GM23248 (cell line): Measurements from ENCODE around the gene WFS1. TPM values are rescaled to one million over a fixed set of nuclear protein-coding genes. Genes with fewer than 3 reads are reported as not detected.

ENCODE experiments used
- DNase-seq: peaks from one replicate; pipeline ENCODE4 v3.0.0-alpha.2; 2015
- H2AFZ ChIP-seq: fragments of 200-600 bp; sonication (generic); 2 replicates; pipeline ENCODE4 v1.6.1; 2016; ENCODE audit warnings: antibody characterized with exemption
- H3F3A ChIP-seq: fragments of 200-600 bp; sonication (generic); 2 replicates; pipeline ENCODE4 v1.6.1; 2016; ENCODE audit warnings: mild to moderate bottlenecking, antibody characterized with exemption, mixed run types; ENCODE audit not compliant: insufficient read depth
- H3K27ac ChIP-seq: fragments of 200-600 bp; sonication (generic); 2 replicates; pipeline ENCODE4 v1.5.1; 2016; ENCODE audit warnings: mild to moderate bottlenecking
- H3K27me3 ChIP-seq: fragments of 200-600 bp; sonication (generic); replicated peaks from 2 replicates; pipeline ENCODE4 v1.6.1; 2016; ENCODE audit warnings: mild to moderate bottlenecking; ENCODE audit not compliant: insufficient read depth
- H3K36me3 ChIP-seq: fragments of 200-600 bp; sonication (generic); 2 replicates; pipeline ENCODE4 v1.6.1; 2016; ENCODE audit warnings: low read depth, mild to moderate bottlenecking
- H3K4me1 ChIP-seq: fragments of 200-600 bp; sonication (generic); 2 replicates; pipeline ENCODE4 v1.6.1; 2016; ENCODE audit warnings: mild to moderate bottlenecking; ENCODE audit not compliant: insufficient read depth
- H3K4me2 ChIP-seq: fragments of 200-600 bp; sonication (generic); one replicate; pipeline ENCODE4 v1.6.1; 2016; ENCODE audit warnings: mild to moderate bottlenecking; ENCODE audit not compliant: unreplicated experiment
- H3K4me3 ChIP-seq: fragments of 200-600 bp; sonication (generic); 2 replicates; pipeline ENCODE4 v1.5.1; 2016; ENCODE audit warnings: mild to moderate bottlenecking
- H3K79me2 ChIP-seq: fragments of 200-600 bp; sonication (generic); 2 replicates; pipeline ENCODE4 v1.6.1; 2016; ENCODE audit warnings: mild to moderate bottlenecking; ENCODE audit not compliant: insufficient read depth
- H3K9ac ChIP-seq: fragments of 200-600 bp; sonication (generic); 2 replicates; pipeline ENCODE4 v1.6.1; 2016; ENCODE audit warnings: mild to moderate bottlenecking
- H3K9me2 ChIP-seq: fragments of 200-600 bp; sonication (generic); 2 replicates; pipeline ENCODE4 v1.6.1; 2016; ENCODE audit warnings: mixed run types, mild to moderate bottlenecking, moderate library complexity; ENCODE audit not compliant: insufficient read depth
- H3K9me3 ChIP-seq: fragments of 200-600 bp; sonication (generic); one replicate; pipeline ENCODE4 v1.6.1; 2017; ENCODE audit warnings: low read depth
- H4K20me1 ChIP-seq: fragments of 200-600 bp; sonication (generic); 2 replicates; pipeline ENCODE4 v1.6.0; 2016; ENCODE audit not compliant: insufficient read depth
- EZH2 ChIP-seq: fragments of 200-600 bp; sonication (generic); IDR thresholded peaks from 2 replicates; pipeline ENCODE4 v1.6.1; 2018; ENCODE audit warnings: antibody characterized with exemption, mild to moderate bottlenecking; ENCODE audit not compliant: insufficient read depth, poor library complexity, severe bottlenecking
- EZH2phosphoT487 ChIP-seq: fragments of 200-600 bp; sonication (generic); IDR thresholded peaks from 2 replicates; pipeline ENCODE4 v1.6.1; 2018; ENCODE audit warnings: antibody characterized with exemption, moderate library complexity, mild to moderate bottlenecking, low read depth; ENCODE audit not compliant: insufficient read depth
- WGBS, 2 experiments: methylation state at CpG; one replicate each; pipeline ENCODE4 v1.1.6; 2015 to 2017; ENCODE audit warnings: low lambda C conversion rate in 2 of 2, low coverage in 1 of 2; ENCODE audit errors: missing lambda C conversion rate in 2 of 2; 5-methylcytosine and 5-hydroxymethylcytosine counted together
- in situ Hi-C: fragments of 300-500 bp; cut with MboI; formaldehyde crosslinking; loops from 2 replicates; pipeline ENCODE4 v1.15.0; 2020
- polyA plus RNA-seq: library from polyadenylated mRNA; unstranded; fragments of >200 nt; fragmentation: Nextera tagmentation; extraction: Ambion mirVana; gene quantifications from 2 replicates; pipeline ENCODE4 v1.2.1, GENCODE V29; 2016
- total RNA-seq: library from RNA; depleted of rRNA; stranded (reverse); fragments of >200 nt; shearing (Covaris generic); gene quantifications from 2 replicates; pipeline ENCODE4 v1.2.3, GENCODE V29; 2014

Gene WFS1
- total and polyA plus RNA-seq, 2 experiments from 2014 or later = 24.2 to 24.4 TPM

- no peak overlapping the region for H3K4me3 ChIP-seq
- TF ChIP-seq EZH2 (no peak), EZH2phosphoT487 (no peak)
- H2AFZ ChIP-seq = no peak overlapping the region
- no peaks in the 10 kb centered on the region for H3K9me3 ChIP-seq
- H3K79me2 ChIP-seq = no peaks in the 10 kb centered on the region
- no peaks in the 10 kb centered on the region for H3F3A ChIP-seq
- H3K4me1 ChIP-seq = no peaks in the 10 kb centered on the region
- no peak for DNase-seq
- WGBS, 2 experiments = 80 to 87% methylated on average over 5 of the region's 5 CpGs
- peaks cover 46% of the 10 kb centered on the region for H3K27me3 ChIP-seq
- no peak overlapping the region for H3K9ac ChIP-seq
- H3K36me3 ChIP-seq = no peaks in the 10 kb centered on the region
- H3K4me2 ChIP-seq = no peak overlapping the region
- no peaks in the 10 kb centered on the region for H3K9me2 ChIP-seq
- no peak overlapping the region for H3K27ac ChIP-seq
- in situ Hi-C loops = no loop called here
- H4K20me1 ChIP-seq = no peaks in the 10 kb centered on the region
Observed at GRCh38 chr4:6306299-6306698, 36.6 kb downstream of the WFS1 start.

DNA sequence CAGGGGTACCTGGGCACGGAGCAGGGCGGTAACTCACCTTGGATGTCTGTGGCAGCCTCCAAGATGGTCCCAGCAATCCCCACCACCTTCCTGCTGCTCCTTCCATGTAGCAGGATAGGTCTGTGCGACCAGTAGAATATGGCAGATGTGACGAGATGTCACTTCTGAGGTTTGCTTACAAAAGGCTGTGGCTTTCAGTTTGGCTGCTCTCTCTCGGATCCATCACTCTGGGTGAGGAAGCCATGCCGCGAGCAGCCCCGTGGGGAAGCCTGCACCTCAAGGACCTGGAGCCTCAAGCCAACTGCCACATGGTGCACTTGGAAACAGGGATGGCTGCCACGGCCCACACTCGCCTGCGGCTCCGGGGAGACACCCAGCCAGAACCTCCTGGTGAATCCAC is 37.6 kb downstream of the WFS1 start:
- H3K4me2 ChIP-seq = no peak overlapping the region
- no peak overlapping the region for H2AFZ ChIP-seq
- H3K9ac ChIP-seq = no peak overlapping the region
- WGBS, 2 experiments = 60 to 64% methylated on average over 12 of the region's 12 CpGs
- DNase-seq = no peak
- no peaks in the 10 kb centered on the region for H3F3A ChIP-seq
- H3K9me2 ChIP-seq = no peaks in the 10 kb centered on the region
- no peak overlapping the region for H3K27ac ChIP-seq
- in situ Hi-C loops = no loop called here
- no peaks in the 10 kb centered on the region for H3K79me2 ChIP-seq
- no peak overlapping the region for H3K4me3 ChIP-seq
- H3K27me3 ChIP-seq = peaks cover 50% of the 10 kb centered on the region
- H3K9me3 ChIP-seq = no peaks in the 10 kb centered on the region
- H4K20me1 ChIP-seq = no peaks in the 10 kb centered on the region
- no peaks in the 10 kb centered on the region for H3K36me3 ChIP-seq
- H3K4me1 ChIP-seq = no peaks in the 10 kb centered on the region
- TF ChIP-seq EZH2phosphoT487 (no peak), EZH2 (no peak)

DNA sequence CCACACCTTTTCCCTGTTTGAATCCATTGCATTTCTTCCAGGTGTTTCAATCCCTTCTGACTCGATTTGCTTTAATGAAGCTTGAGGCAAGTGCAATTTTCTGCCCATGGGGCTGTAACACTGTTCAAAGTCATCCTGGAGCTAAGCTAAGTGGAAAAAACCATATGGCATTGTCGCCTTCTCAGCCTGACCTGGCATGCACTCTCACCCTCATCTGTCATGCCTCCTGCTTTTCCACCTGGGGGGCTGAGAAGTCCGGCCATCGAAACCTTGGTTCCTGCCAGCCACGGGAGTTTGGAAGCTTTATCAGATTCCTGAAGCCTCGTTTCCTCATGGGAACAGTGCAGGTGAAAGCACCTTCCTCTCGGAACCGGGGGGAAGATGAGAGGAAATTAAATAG is 38.2 kb downstream of the WFS1 start:
- in situ Hi-C loops = no loop called here
- DNase-seq = no peak
- no peaks in the 10 kb centered on the region for H3F3A ChIP-seq
- no peak overlapping the region for H3K4me2 ChIP-seq
- H4K20me1 ChIP-seq = no peaks in the 10 kb centered on the region
- no peak overlapping the region for H3K4me3 ChIP-seq
- H3K79me2 ChIP-seq = no peaks in the 10 kb centered on the region
- TF ChIP-seq EZH2phosphoT487 (no peak), EZH2 (no peak)
- H3K4me1 ChIP-seq = no peaks in the 10 kb centered on the region
- H3K9me2 ChIP-seq = no peaks in the 10 kb centered on the region
- peaks cover 50% of the 10 kb centered on the region for H3K27me3 ChIP-seq
- 61 to 62% methylated on average over 8 of the region's 8 CpGs for WGBS, 2 experiments
- H3K36me3 ChIP-seq = no peaks in the 10 kb centered on the region
- no peak overlapping the region for H3K9ac ChIP-seq
- H3K9me3 ChIP-seq = no peaks in the 10 kb centered on the region
- no peak overlapping the region for H3K27ac ChIP-seq
- H2AFZ ChIP-seq = no peak overlapping the region

- Histone ChIP-seq H3K4me1 (no peaks in the 10 kb centered on the region), H3K9ac (no peak overlapping the region), H2AFZ (no peak overlapping the region; the same call in 1 of the 2 replicates), H3K79me2 (no peaks in the 10 kb centered on the region), H3K36me3 (no peaks in the 10 kb centered on the region), H3K27me3 (peaks cover 50% of the 10 kb centered on the region), H3K9me3 (no peaks in the 10 kb centered on the region), H3K9me2 (no peaks in the 10 kb centered on the region), H3K27ac (no peak overlapping the region), H3F3A (no peaks in the 10 kb centered on the region), H3K4me2 (peak overlapping the region; percentile 28), H4K20me1 (no peaks in the 10 kb centered on the region), H3K4me3 (peak overlapping the region; percentile 47)
- 5 to 10% methylated on average over 44 to 46 of the region's 65 CpGs for WGBS, 2 experiments
- TF ChIP-seq EZH2phosphoT487 = no peak
- TF ChIP-seq EZH2 = peak; percentile 49
- in situ Hi-C loops = no loop called here
- DNase-seq = peak; percentile 22
Observed at GRCh38 chr4:6308899-6309643, 39.4 kb downstream of the WFS1 start.

DNA sequence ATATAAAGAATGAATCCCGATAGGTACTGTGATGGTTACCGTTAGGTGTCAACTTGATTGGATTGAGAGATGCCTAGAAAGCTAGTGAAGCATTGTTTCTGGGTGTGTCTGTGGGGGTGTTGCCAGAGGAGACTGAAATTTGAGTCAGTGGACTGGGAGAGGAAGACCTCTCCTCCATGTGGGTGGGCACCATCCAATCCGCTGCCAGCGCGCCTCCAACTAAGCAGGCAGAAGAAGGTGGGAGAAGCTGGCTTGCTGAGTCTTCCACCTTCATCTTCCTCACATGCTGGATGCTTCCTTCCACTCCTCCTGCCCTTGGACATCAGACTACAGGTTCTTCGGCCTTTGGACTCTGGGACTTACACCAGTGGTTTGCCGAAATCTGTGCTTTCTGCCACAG is 40.1 kb downstream of the WFS1 start:
- Histone ChIP-seq H4K20me1 (no peaks in the 10 kb centered on the region), H3K79me2 (no peaks in the 10 kb centered on the region), H3K27me3 (peaks cover 50% of the 10 kb centered on the region), H2AFZ (no peak overlapping the region), H3K9ac (no peak overlapping the region), H3F3A (no peaks in the 10 kb centered on the region), H3K4me1 (no peaks in the 10 kb centered on the region), H3K9me3 (no peaks in the 10 kb centered on the region), H3K4me2 (peak overlapping the region; percentile 28), H3K36me3 (no peaks in the 10 kb centered on the region), H3K4me3 (no peak overlapping the region), H3K9me2 (no peaks in the 10 kb centered on the region), H3K27ac (no peak overlapping the region)
- in situ Hi-C loops = no loop called here
- WGBS, 2 experiments = 65 to 67% methylated on average over 7 of the region's 7 CpGs
- no peak for TF ChIP-seq EZH2
- no peak for TF ChIP-seq EZH2phosphoT487
- no peak for DNase-seq
